Kidney tubule cell (primary cell): ENCODE measurements around the gene NENF.
"Not testable (repeated sequence)": the region's sequence is repeated elsewhere in the genome, so short reads cannot be mapped to it uniquely, and the experiment has no call there.

Source experiments
- DNase-seq: peaks from one replicate; pipeline ENCODE4 v3.0.0-alpha.2; 2018; ENCODE audit warnings: low spot score

NENF gene

GRCh38 chr1:212432661-212433576 lies at the start of gene NENF:
Gene NENF, plus strand, starts transcription at chr1:212432920. Its CDS starts 24 bp downstream, at chr1:212432944.
- DNase-seq: peak; percentile 86

DNA sequence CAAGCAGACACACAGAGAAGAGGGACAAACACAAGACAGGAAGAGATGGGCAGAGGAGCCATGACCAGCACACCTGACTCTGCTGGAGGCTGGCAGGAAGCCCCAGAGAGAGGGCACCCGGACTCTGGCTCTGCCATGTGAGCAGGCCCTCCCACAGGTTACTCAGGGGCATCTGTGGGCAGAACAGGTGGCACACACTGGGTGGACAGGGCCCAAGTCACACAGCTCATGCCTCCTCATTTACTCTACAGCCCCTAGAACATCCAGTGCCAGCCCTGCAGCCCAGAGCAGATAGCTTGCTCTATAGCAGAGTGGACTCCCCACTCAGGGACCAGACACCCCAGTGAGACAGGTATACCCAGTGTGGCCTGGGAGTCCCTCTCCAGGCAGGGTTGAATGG lies 46.7 kb upstream of the NENF start:
- DNase-seq: no peak

DNA sequence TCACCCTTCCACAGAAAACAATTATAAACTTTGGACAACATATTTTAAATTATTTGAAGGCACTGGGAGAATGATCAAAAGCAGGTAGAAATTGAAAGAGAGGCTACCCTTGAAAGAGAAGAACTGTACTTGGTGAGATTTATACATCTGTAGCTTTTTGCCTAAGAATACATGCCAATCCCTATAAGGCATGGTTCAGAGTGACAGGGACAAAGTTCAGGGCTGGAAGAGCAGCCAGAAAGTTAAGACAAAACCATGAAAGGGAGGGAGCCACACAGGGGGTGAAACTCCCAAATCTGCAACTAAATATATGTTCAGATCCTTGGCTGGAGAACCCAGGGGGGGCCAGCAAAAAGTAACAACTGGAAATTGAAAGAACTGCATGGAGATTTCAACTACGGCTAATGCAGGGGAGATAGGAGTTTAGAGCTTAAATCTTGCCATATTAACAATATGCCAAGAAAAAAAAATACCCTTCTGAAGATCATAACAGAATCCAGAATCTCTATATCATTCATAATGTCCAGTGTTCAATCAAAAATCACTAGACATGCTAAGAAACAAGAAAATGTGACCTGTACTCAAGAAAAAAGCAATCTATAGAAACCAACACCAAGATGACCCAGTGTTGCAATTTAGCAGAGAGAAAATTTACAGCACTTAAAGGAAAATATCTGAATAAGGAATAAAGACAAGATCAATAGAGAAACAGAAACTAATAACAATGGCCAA lies 43.6 kb upstream of the NENF start:
- DNase-seq: no peak

GRCh38 chr1:212395678-212396437 lies 36.9 kb upstream of the NENF start:
- DNase-seq: not testable (repeated sequence)

GRCh38 chr1:212396638-212397037 lies 36.1 kb upstream of the NENF start:
- no peak for DNase-seq

GRCh38 chr1:212397171-212397570 lies 35.5 kb upstream of the NENF start:
- no peak for DNase-seq

GRCh38 chr1:212401042-212401441 lies 31.7 kb upstream of the NENF start:
- DNase-seq: no peak

DNA sequence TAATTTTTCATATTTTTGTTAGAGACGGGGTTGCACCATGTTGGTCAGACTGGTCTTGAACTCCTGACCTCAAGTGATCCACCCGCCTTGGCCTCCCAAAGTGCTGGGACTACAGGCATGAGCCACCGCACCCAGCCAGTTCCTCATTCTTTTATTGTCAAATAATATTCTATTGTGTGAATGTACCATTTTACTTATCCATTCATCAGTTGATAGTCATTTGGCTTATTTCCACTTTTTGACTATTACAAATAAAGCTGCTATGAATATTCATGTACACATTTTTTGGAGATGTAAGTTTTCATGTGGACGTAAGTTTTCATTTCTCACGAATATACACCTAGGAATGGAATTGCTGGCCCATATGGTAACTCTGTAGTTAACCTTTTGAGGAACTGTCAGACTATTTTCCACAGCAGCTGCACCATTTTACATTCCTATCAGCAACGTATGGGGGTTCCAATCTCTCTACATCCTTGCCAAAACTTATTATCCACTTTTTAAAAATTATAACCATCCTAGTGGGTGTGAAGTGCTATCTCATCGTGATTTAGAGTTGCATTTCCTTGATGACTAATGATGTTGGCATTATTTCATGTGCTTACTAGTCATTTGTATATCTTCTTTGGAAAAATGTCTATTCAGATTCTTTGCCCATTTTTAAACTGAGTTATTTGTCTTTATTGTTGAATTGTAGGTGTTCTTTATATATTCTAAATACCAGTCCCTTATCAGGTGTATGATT lies 30.7 kb upstream of the NENF start:
- DNase-seq: peak; percentile 58

DNA sequence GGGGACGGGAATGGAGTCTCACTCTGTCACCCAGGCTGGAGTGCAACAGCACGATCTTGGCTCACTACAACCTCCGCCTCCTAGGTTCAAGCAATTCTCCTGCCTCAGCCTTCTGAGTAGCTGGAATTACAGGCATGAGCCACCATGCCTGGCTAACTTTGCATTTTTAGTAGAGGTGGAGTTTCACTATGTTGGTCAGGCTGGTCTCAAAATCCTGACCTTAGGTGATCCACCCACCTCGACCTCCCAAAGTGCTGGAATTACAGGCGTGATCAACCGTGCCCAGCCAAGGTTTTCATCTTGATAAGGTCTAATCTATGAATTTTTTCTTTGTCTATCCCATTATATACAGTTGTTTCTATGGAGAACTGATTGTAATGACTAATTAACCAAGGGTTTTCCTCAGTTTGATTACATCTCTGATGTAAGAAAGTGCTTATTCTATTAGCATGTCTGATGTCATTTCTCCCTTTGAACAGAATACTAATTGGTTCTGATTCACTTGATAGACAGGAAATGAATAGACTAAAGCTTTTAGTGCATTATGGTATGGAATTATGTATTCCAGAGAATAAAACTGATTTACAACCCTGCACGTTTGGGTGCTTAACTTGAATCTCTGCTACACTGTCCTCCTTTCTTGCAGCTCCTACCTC lies 29.9 kb upstream of the NENF start:
- DNase-seq: peak; percentile 22

DNA sequence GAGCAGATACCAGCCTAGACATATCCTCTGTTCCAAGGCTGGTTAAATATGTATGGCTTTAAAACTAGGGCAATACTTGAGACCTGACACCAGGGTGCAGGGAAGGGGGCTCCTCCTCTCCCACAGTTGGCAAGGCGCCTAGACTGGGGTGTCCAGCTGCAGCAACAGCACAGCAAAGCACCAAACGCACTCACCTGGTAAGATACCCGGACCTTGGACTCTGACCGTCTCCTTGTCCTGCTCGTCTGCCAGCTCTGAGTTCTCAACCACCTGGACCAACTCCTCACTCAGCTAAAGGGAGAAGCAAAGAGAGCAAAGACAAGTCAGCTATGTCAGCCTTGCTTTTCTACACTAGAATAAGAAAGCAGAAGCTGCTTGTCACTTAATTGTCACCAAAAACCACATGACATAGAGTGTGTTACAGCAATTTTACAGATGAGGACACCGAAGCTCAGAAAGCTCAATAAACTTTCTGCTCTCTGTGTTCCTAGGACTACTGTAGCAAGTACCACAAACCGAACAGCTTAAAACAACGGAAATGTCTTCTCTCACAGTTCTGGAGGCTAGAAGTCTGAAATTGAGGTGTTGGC lies 22.4 kb upstream of the NENF start:
- no peak for DNase-seq

- DNase-seq: no peak
These were observed 20.3 kb upstream of the NENF start for GRCh38 chr1:212412374-212412773.

DNA sequence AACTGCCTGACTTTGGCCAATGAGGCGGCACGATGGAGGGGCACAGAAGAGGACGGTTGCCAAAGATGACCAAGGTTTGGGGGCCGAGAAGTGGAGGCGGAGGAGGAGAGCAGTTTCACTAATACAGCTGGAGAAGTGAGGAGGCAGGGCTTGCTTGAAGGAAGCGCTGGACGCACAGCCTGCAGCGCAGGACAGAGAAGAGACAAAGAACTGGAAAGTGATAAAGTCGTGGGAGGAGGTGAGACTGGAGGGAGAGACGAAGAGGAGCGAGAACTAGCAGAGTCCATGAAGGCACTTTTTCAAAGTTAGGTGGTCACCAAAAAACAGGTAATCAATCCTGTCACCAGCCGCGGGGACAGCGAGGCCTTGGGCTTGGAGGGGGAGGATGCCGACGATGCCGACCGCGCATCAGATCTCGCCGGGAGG lies 18.8 kb upstream of the NENF start:
- peak; percentile 35 for DNase-seq

- DNase-seq: peak; percentile 90
These were observed 18.2 kb upstream of the NENF start, which contains the start of gene PACC1 for GRCh38 chr1:212414328-212415106. Gene PACC1, minus strand, starts transcription at chr1:212414886. Its CDS starts 129 bp downstream, at chr1:212414757.

DNA sequence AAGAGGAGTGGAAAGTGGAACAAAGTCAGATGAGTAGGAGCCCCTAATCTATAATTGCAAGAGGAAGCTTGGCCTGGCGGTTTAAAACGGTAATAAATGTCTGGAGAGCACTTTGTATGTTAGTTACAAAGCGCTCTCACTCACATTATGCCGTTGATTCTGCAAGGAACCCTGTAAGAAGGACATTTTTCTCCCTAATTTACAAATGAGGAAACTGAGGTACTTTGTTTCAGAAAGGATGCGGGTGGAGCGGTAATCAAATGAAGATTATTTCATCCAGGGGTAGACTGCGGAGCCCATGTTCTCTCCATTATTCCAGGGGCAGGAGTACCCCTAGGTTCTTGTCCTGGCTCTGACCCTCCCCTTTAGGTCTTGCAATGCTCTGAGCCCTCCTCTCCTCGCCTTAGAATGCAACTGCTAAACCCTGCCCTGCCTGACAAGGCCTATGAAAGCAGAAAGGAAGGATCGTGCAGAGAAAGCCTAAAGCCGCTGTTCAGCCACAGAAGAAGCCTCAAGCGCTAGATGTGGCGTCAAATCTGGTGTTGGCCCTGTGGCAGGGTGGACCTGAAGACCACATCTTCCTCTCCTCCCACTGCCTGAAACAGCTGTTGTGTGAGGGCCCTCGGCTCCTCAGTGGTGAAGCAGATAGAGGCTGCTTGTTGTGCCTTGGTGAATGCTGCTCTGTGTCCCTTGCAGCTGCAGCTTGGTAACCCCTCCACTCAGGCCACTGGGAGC lies 17.4 kb upstream of the NENF start:
- DNase-seq: no peak

GRCh38 chr1:212421165-212421564 lies 11.6 kb upstream of the NENF start:
- no peak for DNase-seq

GRCh38 chr1:212423879-212424278 lies 8.8 kb upstream of the NENF start:
- no peak for DNase-seq

- no peak for DNase-seq
These were observed 4.2 kb upstream of the NENF start for GRCh38 chr1:212428496-212428895.

DNA sequence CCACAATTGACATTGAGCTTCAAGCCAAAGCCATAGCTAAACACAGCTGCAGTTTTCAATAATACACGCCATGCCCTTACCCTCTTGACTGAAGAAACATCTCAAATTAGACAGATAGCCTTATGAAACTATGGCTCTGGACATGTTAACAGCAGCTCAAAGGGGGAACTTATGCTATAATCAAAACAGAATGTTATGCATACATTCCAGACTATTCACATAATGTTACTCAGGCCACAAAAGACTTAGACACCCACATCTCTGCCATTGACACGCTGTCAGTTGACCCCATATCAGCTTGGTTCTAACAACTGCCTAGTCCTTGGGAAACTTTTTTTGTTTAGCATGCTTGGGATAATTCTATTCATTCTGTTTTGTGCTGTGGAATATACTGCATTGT lies 2.3 kb upstream of the NENF start:
- no peak for DNase-seq

DNA sequence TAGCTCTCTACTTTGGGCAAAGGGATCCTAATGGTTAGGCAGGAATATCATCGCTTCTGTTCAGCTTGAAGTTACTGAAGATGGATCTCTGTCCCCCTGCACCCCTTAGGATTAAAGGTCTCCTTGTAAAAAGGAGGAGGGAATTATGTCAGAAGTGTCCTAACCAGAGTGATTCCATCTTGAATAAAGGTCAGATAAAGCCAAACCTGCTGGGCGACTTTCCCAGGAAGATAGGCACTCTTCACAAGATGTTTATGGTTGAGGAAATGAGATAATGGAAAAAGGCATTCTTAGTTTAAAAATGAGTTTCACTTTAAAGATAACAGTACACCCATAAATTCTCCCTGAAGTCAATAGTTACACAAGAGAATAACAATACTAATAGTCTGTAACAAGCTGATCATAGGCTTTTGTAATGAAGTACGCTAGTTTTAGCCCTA lies 1.7 kb upstream of the NENF start:
- DNase-seq: no peak
